HG03469 (cell line): ENCODE measurements around the gene PIGA.

Experiments
- ATAC-seq: cut with Tn5 transposase; IDR thresholded peaks from one replicate; pipeline ENCODE4 v1.9.1; 2021; ENCODE audit warnings: mild to moderate bottlenecking, moderate library complexity, moderate number of reproducible peaks; ENCODE audit not compliant: unreplicated experiment

Gene PIGA

GRCh38 chrX:15335135-15336022 lies at the start of gene PIGA:
Gene PIGA (minus strand): TSS chrX:15335523. CDS start chrX:15331930, 3,593 bp downstream.
- ATAC-seq: peak; percentile 96

- ATAC-seq: no peak
These were observed 49.0 kb upstream of the PIGA start, which contains the start of gene VEGFD for GRCh38 chrX:15384304-15384703. Gene VEGFD (minus strand): TSS chrX:15384413. CDS start chrX:15383946, 467 bp downstream.

GRCh38 chrX:15382813-15383212 lies 47.5 kb upstream of the PIGA start:
- ATAC-seq: no peak

GRCh38 chrX:15376956-15377355 lies 41.6 kb upstream of the PIGA start:
- ATAC-seq: no peak

GRCh38 chrX:15373976-15374375 lies 38.7 kb upstream of the PIGA start:
- no peak for ATAC-seq

- ATAC-seq: no peak
These were observed 31.4 kb upstream of the PIGA start for GRCh38 chrX:15366506-15367352.

- no peak for ATAC-seq
These were observed 24.4 kb upstream of the PIGA start for GRCh38 chrX:15359701-15360100.

GRCh38 chrX:15358533-15358932 lies 23.2 kb upstream of the PIGA start:
- no peak for ATAC-seq

GRCh38 chrX:15356444-15356843 lies 21.1 kb upstream of the PIGA start:
- ATAC-seq: no peak

GRCh38 chrX:15350329-15350996 lies 15.1 kb upstream of the PIGA start:
- ATAC-seq: no peak

- ATAC-seq: no peak
These were observed 13.7 kb upstream of the PIGA start for GRCh38 chrX:15349046-15349445.

GRCh38 chrX:15345976-15346375 lies 10.7 kb upstream of the PIGA start:
- ATAC-seq: no peak

- no peak for ATAC-seq
These were observed 8.8 kb upstream of the PIGA start for GRCh38 chrX:15344106-15344505.

- ATAC-seq: no peak
These were observed 7.8 kb upstream of the PIGA start for GRCh38 chrX:15343075-15343476.

- no peak for ATAC-seq
These were observed 5.5 kb upstream of the PIGA start for GRCh38 chrX:15340867-15341266.

GRCh38 chrX:15336023-15336413 lies 695 bp upstream of the PIGA start:
- no peak for ATAC-seq

- ATAC-seq: no peak
These were observed 762 bp downstream of the PIGA start for GRCh38 chrX:15334561-15334960.

GRCh38 chrX:15328821-15329220 lies 6.5 kb downstream of the PIGA start:
- no peak for ATAC-seq

- ATAC-seq: no peak
These were observed 7.2 kb downstream of the PIGA start for GRCh38 chrX:15328131-15328530.

- ATAC-seq: no peak
These were observed 12.9 kb downstream of the PIGA start for GRCh38 chrX:15322472-15322871.

- ATAC-seq: no peak
These were observed 13.3 kb downstream of the PIGA start for GRCh38 chrX:15322072-15322471.
